Measurements from ENCODE around the gene RPL15. TPM values are rescaled to one million over a fixed set of nuclear protein-coding genes. Genes with fewer than 3 reads are reported as not detected.

RPL15 gene
- total and polyA plus RNA-seq, 2 of the 13 experiments (the other 11 are each of a cell fraction or from before 2014, with no cell fraction given) = 1,297 to 3,693 TPM

- TF ChIP-seq SKI (IDR thresholded peaks at IDR 0.05; ENCODE audit: partially characterized antibody) (peak; percentile 91), ZNF775 (CRISPR knock-in tag; IDR thresholded peaks at IDR 0.05; ENCODE audit: borderline replicate concordance) (no peak), GATA4 (IDR thresholded peaks at IDR 0.05; ENCODE audit: borderline replicate concordance, low read depth) (no peak), MEIS1 (CRISPR knock-in tag; IDR thresholded peaks at IDR 0.05; ENCODE audit: borderline replicate concordance) (peak; percentile 63; the same call in 1 of the 2 replicates), ZFP36L2 (CRISPR knock-in tag; IDR thresholded peaks at IDR 0.05) (no peak), CBX5 (CRISPR knock-in tag; IDR thresholded peaks at IDR 0.05; ENCODE audit: borderline replicate concordance) (no peak), ZBTB3 (CRISPR knock-in tag; IDR thresholded peaks at IDR 0.05; ENCODE audit: borderline replicate concordance, low read depth) (no peak), REPIN1 (CRISPR knock-in tag; IDR thresholded peaks at IDR 0.05; ENCODE audit: borderline replicate concordance, low read depth) (peak; percentile 62), RELA (CRISPR knock-in tag; IDR thresholded peaks at IDR 0.05) (no peak), TOE1 (CRISPR knock-in tag; IDR thresholded peaks at IDR 0.05) (no peak), PATZ1 (CRISPR knock-in tag; IDR thresholded peaks at IDR 0.05) (peak; percentile 54), ZNF33B (CRISPR knock-in tag; IDR thresholded peaks at IDR 0.05) (peak; percentile 89; the same call in 1 of the 2 replicates), THYN1 (CRISPR knock-in tag; IDR thresholded peaks at IDR 0.05; ENCODE audit: borderline replicate concordance, low read depth) (no peak), IRF9 (CRISPR knock-in tag; IDR thresholded peaks at IDR 0.05; ENCODE audit: borderline replicate concordance) (0 out of 2 replicates have a peak, but pooled peaks have one; percentile 72)
- TF ChIP-seq, protein P1, sequence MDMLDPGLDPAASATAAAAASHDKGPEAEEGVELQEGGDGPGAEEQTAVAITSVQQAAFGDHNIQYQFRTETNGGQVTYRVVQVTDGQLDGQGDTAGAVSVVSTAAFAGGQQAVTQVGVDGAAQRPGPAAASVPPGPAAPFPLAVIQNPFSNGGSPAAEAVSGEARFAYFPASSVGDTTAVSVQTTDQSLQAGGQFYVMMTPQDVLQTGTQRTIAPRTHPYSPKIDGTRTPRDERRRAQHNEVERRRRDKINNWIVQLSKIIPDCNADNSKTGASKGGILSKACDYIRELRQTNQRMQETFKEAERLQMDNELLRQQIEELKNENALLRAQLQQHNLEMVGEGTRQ (IDR thresholded peaks at IDR 0.05; ENCODE audit: low read depth, low read length) = peak; percentile 81
- TF ChIP-seq, protein P1 (CRISPR knock-in tag; IDR thresholded peaks at IDR 0.05; ENCODE audit: borderline replicate concordance) = peak; percentile 37
- TF ChIP-seq, protein P2, sequence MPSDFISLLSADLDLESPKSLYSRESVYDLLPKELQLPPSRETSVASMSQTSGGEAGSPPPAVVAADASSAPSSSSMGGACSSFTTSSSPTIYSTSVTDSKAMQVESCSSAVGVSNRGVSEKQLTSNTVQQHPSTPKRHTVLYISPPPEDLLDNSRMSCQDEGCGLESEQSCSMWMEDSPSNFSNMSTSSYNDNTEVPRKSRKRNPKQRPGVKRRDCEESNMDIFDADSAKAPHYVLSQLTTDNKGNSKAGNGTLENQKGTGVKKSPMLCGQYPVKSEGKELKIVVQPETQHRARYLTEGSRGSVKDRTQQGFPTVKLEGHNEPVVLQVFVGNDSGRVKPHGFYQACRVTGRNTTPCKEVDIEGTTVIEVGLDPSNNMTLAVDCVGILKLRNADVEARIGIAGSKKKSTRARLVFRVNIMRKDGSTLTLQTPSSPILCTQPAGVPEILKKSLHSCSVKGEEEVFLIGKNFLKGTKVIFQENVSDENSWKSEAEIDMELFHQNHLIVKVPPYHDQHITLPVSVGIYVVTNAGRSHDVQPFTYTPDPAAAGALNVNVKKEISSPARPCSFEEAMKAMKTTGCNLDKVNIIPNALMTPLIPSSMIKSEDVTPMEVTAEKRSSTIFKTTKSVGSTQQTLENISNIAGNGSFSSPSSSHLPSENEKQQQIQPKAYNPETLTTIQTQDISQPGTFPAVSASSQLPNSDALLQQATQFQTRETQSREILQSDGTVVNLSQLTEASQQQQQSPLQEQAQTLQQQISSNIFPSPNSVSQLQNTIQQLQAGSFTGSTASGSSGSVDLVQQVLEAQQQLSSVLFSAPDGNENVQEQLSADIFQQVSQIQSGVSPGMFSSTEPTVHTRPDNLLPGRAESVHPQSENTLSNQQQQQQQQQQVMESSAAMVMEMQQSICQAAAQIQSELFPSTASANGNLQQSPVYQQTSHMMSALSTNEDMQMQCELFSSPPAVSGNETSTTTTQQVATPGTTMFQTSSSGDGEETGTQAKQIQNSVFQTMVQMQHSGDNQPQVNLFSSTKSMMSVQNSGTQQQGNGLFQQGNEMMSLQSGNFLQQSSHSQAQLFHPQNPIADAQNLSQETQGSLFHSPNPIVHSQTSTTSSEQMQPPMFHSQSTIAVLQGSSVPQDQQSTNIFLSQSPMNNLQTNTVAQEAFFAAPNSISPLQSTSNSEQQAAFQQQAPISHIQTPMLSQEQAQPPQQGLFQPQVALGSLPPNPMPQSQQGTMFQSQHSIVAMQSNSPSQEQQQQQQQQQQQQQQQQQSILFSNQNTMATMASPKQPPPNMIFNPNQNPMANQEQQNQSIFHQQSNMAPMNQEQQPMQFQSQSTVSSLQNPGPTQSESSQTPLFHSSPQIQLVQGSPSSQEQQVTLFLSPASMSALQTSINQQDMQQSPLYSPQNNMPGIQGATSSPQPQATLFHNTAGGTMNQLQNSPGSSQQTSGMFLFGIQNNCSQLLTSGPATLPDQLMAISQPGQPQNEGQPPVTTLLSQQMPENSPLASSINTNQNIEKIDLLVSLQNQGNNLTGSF (CRISPR knock-in tag; IDR thresholded peaks at IDR 0.05) = no peak; the same call in 1 of the 2 replicates
Observed at GRCh38 chr3:23945913-23946687, 29.2 kb downstream of the RPL15 start (continued).
